ENCODE results near the gene ATAD3B. TPM values are rescaled to one million over a fixed set of nuclear protein-coding genes. Genes with fewer than 3 reads are reported as not detected.
"Not testable (repeated sequence)": the region's sequence is repeated elsewhere in the genome, so short reads cannot be mapped to it uniquely, and the experiment has no call there.

Gene ATAD3B
- total and polyA plus RNA-seq, 2 experiments from 2014 or later: 11.6 to 20.2 TPM

DNA sequence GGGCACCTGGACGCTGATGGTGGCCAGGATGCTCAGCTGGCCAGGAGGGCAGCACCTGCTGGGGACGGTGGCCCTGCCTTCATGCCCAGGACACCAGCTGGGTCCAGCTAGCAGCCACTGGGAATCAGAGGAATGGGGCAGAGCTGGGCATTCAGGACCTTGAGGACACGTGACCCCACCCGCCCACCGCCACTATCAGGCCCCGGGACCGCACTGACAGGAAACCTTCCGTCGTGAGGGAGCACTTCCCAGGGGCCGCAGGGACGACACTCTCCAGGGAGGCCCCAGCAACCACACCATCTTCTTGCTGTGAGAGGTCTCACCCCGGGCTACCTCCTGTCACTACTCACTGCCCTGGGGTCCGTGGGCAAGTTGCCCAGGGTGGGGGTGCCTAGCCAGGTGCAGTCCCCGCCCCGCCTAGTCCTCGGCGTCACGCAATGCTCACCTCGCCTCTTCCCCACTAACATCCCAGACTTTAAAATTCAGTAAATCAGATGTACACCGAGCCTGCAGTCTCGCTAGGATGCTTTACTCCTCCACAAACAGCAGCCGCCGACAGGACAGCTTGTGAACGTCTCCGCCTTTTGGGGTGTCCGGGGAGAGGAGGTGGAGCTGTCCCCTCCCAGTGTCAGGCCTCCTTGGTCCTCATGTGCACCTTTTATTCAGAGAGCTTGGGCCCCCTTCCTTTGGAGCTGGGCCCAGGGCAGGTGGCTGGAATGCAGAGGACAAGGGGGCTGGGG lies 31.1 kb upstream of the ATAD3B start:
- no peak for TF ChIP-seq EZH2 (IDR thresholded peaks at IDR 0.05; ENCODE audit: insufficient read depth, poor library complexity, severe bottlenecking)
- no peak for TF ChIP-seq EZH2phosphoT487 (IDR thresholded peaks at IDR 0.05; ENCODE audit: insufficient read depth, low read depth)
- no peaks in the 10 kb centered on the region for H3K36me3 ChIP-seq (ENCODE audit: low read depth)

DNA sequence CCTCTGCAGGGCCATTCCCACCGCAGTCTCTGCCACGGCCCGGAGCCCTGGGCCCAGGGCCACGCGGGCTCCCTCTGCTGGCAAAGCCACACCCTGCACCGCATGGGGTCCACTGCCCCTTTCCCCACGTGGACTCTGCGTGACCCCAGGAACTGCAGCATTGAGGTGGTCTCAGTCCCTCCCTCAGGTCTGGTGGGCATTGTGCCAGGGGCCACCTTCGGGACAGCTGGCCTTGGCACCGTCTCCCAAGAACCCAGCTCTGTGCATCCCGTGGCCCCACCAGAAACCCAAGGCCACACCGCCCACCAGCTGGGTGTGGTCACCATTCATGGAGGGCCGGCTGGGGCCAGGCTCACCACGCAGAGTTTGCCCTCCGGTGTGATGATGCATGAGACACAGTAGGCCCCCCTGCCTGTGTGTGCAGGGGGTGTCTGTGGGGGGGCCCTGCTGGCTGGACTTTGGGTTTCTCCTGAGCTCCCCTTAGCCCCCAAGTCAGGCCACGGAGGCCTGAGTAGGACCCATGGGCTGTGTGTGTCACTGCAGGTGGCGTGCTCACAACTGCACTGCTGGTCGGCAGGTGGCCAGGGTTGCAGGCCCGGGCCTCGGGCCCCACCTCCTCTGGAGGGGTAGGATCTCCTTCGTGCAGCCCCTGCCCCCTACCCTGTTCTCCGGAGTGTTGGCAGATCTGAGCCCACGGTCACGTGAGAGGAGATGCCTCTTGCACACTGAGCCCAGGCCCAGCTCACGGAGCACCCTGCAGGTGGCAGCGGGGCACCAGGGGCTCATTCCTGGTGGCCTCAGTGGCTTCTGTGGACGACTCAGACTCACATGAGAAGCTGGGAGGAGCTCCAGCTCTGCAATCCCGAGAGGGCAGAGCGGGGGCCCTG lies 30.3 kb upstream of the ATAD3B start:
- peak; percentile 68 for DNase-seq
- H4K20me1 ChIP-seq (ENCODE audit: insufficient read depth): no peaks in the 10 kb centered on the region

More for the DNA sequence above, 31.1 kb upstream of the ATAD3B start:
- 72 to 77% methylated on average over 21 to 23 of the region's 26 CpGs for WGBS, 2 experiments (ENCODE audit: low coverage in 1 of 2, low lambda C conversion rate in 2 of 2, missing lambda C conversion rate in 2 of 2)
- Histone ChIP-seq H3K9me3 (ENCODE audit: low read depth) (no peaks in the 10 kb centered on the region), H2AFZ (no peak overlapping the region), H3K9me2 (ENCODE audit: insufficient read depth) (no peaks in the 10 kb centered on the region), H4K20me1 (ENCODE audit: insufficient read depth) (no peaks in the 10 kb centered on the region), H3K9ac (no peak overlapping the region), H3K4me1 (ENCODE audit: insufficient read depth) (no peaks in the 10 kb centered on the region), H3K4me2 (ENCODE audit: unreplicated experiment) (no peak overlapping the region), H3K4me3 (no peak overlapping the region), H3K27me3 (replicated peaks; ENCODE audit: insufficient read depth) (no peaks in the 10 kb centered on the region), H3F3A (ENCODE audit: insufficient read depth) (no peaks in the 10 kb centered on the region), H3K27ac (no peak overlapping the region), H3K79me2 (ENCODE audit: insufficient read depth) (no peaks in the 10 kb centered on the region)
- in situ Hi-C loops (cut with MboI): no loop called here
- no peak for DNase-seq

DNA sequence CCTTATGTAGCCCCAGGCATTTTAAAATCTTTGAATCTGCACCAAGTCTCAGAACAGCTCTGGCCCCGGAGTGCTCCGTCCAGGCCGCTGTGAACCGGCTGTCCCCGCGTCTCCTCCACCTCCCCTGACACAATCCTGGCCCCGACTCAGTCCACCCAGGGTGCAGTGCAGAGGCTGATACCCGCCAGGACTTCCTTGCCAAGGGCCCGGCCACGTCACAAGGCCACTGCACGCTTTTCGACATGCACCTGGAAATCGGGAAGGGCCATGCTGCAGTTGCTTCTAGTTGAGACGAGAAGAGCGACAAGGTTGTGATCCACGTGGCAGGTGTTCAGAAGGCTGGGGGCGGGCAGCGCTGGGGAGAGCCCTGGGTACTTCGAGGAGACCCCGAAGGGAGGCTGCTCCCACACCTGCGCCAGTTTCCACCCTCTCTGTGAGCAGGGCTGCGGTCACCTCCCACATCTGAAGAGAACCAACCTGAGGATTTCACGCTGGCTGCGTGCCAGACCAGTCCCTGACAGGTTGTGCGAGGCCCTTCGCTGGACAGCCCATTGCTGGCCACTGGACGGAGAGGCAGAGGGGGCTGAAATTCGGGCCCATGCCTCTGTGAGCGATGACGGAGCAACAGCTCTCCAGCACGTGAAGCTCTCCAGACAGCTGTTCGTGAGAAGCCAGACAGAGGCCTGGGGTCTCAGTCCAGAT lies 29.3 kb upstream of the ATAD3B start:
- Histone ChIP-seq H3K4me1 (ENCODE audit: insufficient read depth) (no peaks in the 10 kb centered on the region), H3K27me3 (replicated peaks; ENCODE audit: insufficient read depth) (no peaks in the 10 kb centered on the region), H3K9me3 (ENCODE audit: low read depth) (no peaks in the 10 kb centered on the region), H3K36me3 (ENCODE audit: low read depth) (no peaks in the 10 kb centered on the region), H3K9me2 (ENCODE audit: insufficient read depth) (no peaks in the 10 kb centered on the region), H3K9ac (no peak overlapping the region), H3K27ac (no peak overlapping the region), H3K79me2 (ENCODE audit: insufficient read depth) (no peaks in the 10 kb centered on the region), H2AFZ (no peak overlapping the region), H3K4me3 (no peak overlapping the region), H4K20me1 (ENCODE audit: insufficient read depth) (no peaks in the 10 kb centered on the region), H3F3A (ENCODE audit: insufficient read depth) (no peaks in the 10 kb centered on the region), H3K4me2 (ENCODE audit: unreplicated experiment) (no peak overlapping the region)
- in situ Hi-C loops (cut with MboI): no loop called here
- no peak for DNase-seq
- TF ChIP-seq EZH2 (IDR thresholded peaks at IDR 0.05; ENCODE audit: insufficient read depth, poor library complexity, severe bottlenecking) (no peak), EZH2phosphoT487 (IDR thresholded peaks at IDR 0.05; ENCODE audit: insufficient read depth, low read depth) (no peak)
- WGBS, 2 experiments (ENCODE audit: low coverage in 1 of 2, low lambda C conversion rate in 2 of 2, missing lambda C conversion rate in 2 of 2): 89% methylated on average over 32 of the region's 32 CpGs

More for the DNA sequence above, 30.3 kb upstream of the ATAD3B start:
- H3K9me2 ChIP-seq (ENCODE audit: insufficient read depth): no peaks in the 10 kb centered on the region
- 34 to 37% methylated on average over 27 to 29 of the region's 29 CpGs for WGBS, 2 experiments (ENCODE audit: low coverage in 1 of 2, low lambda C conversion rate in 2 of 2, missing lambda C conversion rate in 2 of 2)
- no peak overlapping the region for H3K4me2 ChIP-seq (ENCODE audit: unreplicated experiment)
- no peaks in the 10 kb centered on the region for H3K36me3 ChIP-seq (ENCODE audit: low read depth)
- H3K79me2 ChIP-seq (ENCODE audit: insufficient read depth): no peaks in the 10 kb centered on the region
- H3K27ac ChIP-seq: no peak overlapping the region
- TF ChIP-seq EZH2 (IDR thresholded peaks at IDR 0.05; ENCODE audit: insufficient read depth, poor library complexity, severe bottlenecking): no peak
- no peak for TF ChIP-seq EZH2phosphoT487 (IDR thresholded peaks at IDR 0.05; ENCODE audit: insufficient read depth, low read depth)
- no peak overlapping the region for H2AFZ ChIP-seq
- H3K9me3 ChIP-seq (ENCODE audit: low read depth): no peaks in the 10 kb centered on the region
- in situ Hi-C loops (cut with MboI): no loop called here
- H3K4me3 ChIP-seq: no peak overlapping the region
- H3F3A ChIP-seq (ENCODE audit: insufficient read depth): no peaks in the 10 kb centered on the region
- no peaks in the 10 kb centered on the region for H3K27me3 ChIP-seq (replicated peaks; ENCODE audit: insufficient read depth)
- H3K9ac ChIP-seq: no peak overlapping the region
- no peaks in the 10 kb centered on the region for H3K4me1 ChIP-seq (ENCODE audit: insufficient read depth)

DNA sequence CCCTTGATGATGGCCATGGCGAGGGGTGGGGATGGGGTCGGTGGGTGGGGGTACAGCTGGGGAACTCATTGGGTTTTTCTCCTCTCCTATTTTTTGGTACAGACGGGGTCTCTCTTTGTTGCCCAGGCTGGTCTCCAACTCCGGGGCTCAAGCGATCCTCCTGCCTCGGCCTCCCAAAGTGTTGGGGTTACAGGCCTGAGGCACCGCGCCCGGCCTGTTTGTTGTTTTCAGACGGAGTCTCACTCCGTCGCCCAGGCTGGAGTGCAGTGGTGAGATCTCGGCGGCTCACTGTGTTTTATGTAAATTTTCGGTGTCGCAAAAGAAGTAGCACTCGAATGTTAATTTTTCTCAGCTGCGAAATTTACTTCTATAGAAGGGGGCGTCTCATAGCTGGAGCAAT lies 24.9 kb upstream of the ATAD3B start:
- H3K79me2 ChIP-seq (ENCODE audit: insufficient read depth); H3K9me2 ChIP-seq (ENCODE audit: insufficient read depth); H3K9me3 ChIP-seq (ENCODE audit: low read depth); H3K27me3 ChIP-seq (replicated peaks; ENCODE audit: insufficient read depth); H4K20me1 ChIP-seq (ENCODE audit: insufficient read depth); DNase-seq; H2AFZ ChIP-seq; H3K27ac ChIP-seq; H3F3A ChIP-seq (ENCODE audit: insufficient read depth); H3K4me3 ChIP-seq; H3K4me2 ChIP-seq (ENCODE audit: unreplicated experiment); H3K4me1 ChIP-seq (ENCODE audit: insufficient read depth); H3K9ac ChIP-seq; H3K36me3 ChIP-seq (ENCODE audit: low read depth); in situ Hi-C loops (cut with MboI): not testable (repeated sequence)
- 75 to 90% methylated on average over 13 to 19 of the region's 19 CpGs for WGBS, 2 experiments (ENCODE audit: low coverage in 1 of 2, low lambda C conversion rate in 2 of 2, missing lambda C conversion rate in 2 of 2)
